GM18519 (cell line): ENCODE measurements around the gene COL28A1.
"Not testable (repeated sequence)": the region's sequence is repeated elsewhere in the genome, so short reads cannot be mapped to it uniquely, and the experiment has no call there.

Source experiments
- ATAC-seq: cut with Tn5 transposase; IDR thresholded peaks from one replicate; pipeline ENCODE4 v1.9.1; 2021; ENCODE audit warnings: mild to moderate bottlenecking, moderate library complexity; ENCODE audit not compliant: unreplicated experiment, low FRiP score

COL28A1 gene

DNA sequence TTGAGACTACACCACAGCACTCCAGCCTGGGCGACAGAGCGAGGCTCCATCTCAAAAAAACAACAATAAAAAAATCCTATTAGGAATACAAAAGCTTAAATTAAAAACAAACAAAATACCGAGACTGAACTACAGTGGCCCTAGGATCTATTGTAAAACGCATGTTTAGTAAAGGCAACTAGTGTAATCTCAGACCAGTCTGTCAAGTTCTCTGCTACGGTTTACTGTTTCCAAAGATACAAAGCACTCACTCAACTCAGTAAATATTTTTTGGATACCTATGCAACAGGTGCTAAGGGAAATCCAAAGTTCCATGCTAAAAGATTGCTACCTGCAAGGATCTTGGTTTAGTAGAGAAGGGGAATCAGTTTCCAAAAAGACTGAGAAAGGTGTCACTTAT lies 27.6 kb upstream of the COL28A1 start:
- no peak for ATAC-seq

DNA sequence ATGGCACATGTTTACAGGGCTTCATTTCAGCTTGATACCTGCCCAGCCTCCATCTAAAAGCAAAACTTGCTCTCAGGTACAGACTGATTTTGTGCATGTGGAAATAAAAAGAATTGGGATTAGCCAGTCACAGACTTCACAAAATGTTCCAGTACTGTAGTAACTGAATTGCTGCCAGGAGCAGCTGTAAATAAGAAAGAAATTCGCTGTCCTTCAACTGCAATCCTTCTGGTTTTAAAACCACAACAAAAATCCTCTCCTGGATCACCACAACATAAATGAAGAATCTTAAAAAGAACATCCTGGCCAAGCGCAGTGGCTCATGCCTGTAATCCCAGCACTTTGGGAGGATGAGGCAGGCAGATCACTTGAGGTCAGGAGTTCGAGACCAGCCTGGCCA lies 27.1 kb upstream of the COL28A1 start:
- ATAC-seq = no peak

- ATAC-seq = not testable (repeated sequence)
Measured at GRCh38 chr7:7561591-7561990, 25.9 kb upstream of the COL28A1 start.

DNA sequence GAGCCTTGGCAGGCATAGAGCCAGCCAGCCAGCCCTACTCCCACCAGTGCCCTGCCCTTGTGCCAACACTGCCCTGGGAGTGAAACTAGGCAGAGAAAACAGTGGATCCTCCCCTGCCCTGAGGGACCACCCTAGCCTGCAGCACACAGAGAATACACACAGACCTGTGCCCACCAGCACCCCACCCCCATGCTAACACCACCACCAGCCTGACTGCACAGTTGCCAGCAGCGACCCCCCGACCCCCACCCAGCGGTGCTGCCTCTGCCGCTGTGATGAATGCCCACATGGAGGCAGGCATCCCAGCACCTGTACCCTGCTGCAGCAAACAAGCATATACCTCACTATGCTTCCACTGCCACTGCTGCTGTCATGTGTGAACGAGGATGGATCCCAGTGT lies 21.6 kb upstream of the COL28A1 start:
- ATAC-seq = no peak

DNA sequence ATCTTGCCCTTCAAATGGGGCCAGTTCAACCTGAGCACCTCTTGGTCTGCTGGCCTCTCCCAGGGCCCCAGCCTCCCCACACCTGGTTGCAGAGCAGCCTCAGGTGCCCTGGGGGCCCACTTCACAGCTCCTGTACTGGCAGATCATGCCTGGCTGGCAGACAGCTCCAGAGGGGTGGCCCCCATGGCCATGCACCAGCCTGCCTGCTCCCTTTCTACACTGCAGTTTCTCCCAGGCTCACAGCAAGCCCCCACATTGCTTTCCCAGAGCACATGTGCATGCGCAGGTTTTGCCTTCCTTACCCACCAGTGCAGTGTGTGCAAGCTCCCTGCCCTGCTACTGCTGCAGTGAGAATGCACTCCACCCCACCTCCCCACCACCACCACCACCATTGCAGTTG lies 21.2 kb upstream of the COL28A1 start:
- ATAC-seq = no peak

DNA sequence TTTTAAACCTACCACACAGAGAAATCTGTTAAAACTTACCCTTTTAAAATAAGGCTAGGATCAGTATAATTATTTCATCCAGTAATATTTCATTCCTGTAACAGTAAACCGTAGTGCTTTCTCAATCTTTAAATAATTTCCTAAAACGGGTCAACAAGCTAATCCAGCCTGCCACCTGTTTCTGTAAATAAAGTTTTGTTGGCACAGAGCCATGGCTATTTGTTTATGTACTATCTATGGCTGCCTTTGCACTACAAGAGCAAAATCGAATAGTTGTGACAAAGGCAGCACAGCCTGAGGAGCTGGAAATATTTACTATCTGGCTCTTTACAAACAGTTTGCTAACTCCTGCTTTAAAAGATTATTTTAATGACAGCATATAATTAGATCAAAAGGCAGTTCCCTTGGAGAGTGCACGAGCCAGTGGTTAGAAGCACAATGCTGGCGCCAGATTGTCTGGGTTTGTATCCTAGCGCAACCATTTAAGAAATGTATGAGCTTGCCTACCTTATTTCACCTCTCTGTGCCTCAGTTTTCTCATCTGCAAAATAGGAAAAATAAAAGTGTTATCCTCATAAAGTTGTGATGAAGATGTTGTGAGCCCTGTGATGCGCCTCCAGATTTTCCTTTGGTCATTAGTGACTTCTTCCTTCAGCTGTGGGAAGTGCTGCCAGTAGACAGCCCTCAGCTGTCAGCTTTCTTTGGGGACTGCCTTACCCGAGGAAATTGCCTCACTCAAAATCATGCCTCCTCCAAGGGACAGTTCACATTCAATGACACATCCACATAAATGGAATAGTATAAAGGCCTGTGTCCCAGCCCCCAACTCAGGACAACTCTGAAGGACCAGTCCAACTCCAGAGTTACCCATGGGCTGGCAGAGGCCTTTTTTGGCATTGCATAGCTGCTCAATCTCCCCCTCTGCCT lies 19.2 kb upstream of the COL28A1 start:
- no peak for ATAC-seq

- ATAC-seq = no peak
Measured at GRCh38 chr7:7554021-7554432, 18.4 kb upstream of the COL28A1 start.

DNA sequence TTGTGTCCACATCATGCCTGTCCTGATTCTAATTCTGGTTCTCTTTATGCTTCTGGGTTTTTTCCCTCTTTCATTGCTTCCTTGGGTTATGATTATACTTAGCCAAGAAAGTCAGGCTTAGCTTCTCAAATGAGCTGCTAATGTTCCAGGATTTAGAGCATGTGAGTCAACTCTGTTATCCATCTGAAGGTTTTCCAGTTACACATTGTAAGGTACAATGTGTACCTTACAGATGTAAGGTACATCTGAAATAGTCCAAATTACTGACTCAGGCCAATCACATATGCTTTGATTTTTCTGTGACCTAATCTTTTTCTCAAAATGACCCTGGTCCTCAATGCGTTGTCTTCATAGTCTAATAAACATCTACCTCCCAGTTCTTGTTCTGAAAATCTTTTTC lies 17.7 kb upstream of the COL28A1 start:
- ATAC-seq = no peak

GRCh38 chr7:7552199-7552598 lies 16.5 kb upstream of the COL28A1 start:
- ATAC-seq = no peak

DNA sequence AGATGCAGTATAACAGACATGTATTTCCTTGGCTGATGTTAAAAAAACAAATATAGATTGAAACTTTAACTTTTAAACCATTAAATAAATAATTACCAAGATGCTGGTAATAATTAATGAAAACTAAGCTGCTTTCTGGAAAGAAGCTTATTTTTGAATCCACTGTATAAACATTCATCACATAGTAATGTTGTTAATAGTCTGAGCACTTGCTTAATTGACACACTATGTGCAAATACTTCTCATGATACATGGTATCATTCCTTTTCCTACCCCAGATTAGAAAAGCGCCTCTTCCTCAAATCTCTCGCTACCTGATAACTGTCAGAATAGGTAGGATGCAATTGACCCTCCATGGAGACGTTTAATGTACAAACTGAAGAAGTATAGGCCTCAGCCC lies 15.0 kb upstream of the COL28A1 start:
- ATAC-seq = no peak

DNA sequence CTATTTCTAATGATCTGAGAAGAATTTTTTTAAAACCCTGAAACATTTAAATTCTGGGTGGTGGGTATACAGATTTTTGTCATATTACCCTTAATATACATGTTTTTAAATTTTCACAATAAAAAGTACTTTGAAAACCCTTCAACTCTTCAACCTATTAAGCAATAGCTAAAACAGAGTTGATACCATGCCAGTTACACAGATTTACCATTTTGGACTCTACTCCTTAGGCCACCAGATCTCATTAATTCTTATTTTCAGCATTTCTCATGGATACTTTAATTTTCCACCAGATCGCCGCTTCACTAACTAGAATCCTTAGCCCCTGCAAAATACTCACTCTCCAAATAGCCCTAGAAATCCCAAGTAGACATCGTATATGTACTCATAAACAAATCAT lies 12.7 kb upstream of the COL28A1 start:
- no peak for ATAC-seq

- ATAC-seq = no peak
Measured at GRCh38 chr7:7542251-7542835, 6.7 kb upstream of the COL28A1 start.

DNA sequence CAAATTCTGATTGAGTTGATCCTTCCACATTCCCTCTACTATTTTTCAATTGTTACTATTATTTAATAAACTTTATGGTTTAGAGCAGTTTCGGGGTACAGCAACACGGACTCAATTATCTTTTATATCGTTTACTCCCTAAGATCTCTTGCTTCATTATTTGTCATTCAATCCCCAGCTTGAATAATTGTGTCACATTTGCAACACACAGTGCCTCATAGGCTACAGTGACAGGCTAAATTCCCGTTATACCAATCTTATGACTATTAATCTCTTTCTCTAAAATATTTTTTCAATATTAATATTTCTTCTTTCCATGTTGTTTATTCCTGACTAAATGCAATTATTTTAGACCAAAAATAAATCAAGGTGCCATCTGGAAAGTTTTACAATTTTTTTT lies 4.0 kb upstream of the COL28A1 start:
- ATAC-seq = no peak

DNA sequence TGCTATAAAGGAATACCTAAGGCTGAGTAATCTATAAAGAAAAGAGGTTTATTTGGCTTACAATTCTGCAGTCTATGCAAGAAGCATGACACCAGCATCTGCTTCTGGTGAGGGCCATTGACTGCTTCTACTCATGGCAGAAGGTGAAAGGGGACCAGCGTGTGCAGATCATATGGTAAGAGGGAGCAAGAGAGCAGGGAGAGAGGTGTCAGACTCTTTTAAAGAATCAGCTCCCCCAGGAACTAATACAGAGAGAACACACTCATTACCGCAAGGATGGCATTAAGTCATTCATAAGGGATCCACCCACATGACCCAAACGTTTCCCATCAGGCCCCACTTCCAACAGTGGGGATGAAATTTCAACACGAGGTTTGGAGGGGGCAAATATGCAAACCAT lies 3.5 kb upstream of the COL28A1 start:
- no peak for ATAC-seq

GRCh38 chr7:7537711-7538110 lies 2.0 kb upstream of the COL28A1 start:
- no peak for ATAC-seq

GRCh38 chr7:7536396-7537019 lies 835 bp upstream of the COL28A1 start:
- no peak for ATAC-seq

DNA sequence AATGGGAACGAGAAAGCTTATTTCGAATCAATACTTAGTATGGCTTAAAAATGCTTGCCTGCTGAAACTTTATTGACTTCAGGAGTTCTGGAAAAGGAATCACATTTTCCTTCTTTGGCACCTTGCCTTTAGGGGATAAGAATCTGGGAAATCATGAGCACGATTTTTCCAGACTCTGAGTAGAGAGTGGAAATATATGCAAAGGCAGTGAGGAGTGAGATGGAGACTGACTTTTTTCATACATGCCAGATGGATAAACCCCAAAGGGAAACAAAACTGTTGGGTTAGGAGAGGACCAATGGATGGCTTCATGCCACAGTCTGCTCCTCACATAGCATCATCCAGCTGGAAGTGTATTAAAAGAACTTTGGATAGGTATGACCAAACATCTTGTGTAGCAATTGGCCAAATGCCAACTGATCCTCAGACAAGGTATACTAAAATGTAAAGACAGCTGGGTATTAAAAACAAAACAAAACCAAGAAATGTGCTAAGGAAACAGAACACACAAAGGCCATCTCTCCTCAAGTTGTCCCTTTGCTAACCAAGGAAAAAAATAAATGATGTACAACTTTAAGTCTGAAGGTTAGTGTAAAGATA lies 1.7 kb downstream of the COL28A1 start:
- no peak for ATAC-seq

DNA sequence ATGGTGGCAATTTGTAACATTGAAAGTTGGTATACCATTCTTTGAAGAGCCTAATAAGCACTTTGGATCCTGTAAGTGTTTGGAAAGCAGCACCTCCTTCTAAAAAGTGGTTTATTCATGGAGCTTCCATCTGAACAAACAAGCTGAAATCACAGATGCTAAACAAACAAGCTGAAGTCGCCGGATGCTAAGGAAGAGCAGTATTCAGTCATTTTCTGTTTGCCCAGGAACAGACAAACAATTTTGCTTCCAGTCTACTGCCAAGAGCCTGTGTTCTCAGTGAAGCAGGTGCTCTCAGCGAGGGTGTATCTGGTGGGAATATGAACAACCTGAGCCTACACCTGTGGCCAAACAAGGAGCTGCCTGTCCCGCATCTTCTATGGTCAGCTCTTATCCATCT lies 6.3 kb downstream of the COL28A1 start:
- ATAC-seq = no peak

DNA sequence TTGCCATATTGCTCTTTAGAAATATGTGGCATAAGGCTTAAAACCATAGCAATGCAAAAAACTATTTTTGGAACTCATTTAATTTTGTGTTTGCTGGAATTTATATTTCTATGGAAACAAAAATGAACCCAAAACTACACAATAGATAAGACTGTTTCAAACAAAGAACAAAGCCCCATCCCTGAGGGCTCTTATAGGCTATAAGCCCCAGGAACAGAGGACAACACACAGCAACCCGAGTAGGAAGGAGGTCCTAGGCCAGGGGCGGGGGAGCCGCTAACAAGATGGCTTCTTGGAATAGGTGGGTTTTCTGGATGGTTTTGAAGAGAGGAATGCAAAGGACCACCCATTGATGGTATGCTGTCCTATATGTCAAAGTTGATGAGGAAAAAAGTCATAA lies 8.6 kb downstream of the COL28A1 start:
- ATAC-seq = no peak

DNA sequence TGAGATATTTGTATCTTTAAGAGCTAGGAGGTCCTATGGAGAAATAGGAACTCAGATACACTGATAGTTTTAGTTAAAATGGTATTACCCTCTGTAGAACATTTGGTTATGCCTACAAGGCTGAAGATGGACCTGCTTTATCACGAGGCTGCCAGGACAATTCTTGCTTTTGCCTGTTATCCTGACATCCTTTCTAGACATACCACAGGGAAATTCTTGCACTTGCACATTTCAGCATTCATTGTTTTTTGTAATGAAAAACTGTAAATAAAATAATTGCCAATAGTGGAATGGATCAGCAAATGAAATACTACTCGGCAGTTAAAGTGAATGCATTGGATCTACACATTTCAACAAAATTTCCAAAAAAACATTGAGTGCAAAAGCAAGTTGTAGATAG lies 9.7 kb downstream of the COL28A1 start:
- ATAC-seq = no peak

- ATAC-seq = no peak
Measured at GRCh38 chr7:7524121-7524520, 11.6 kb downstream of the COL28A1 start.
